ENCODE data around the gene GLIS1. TPM values are rescaled to one million over a fixed set of nuclear protein-coding genes. Genes with fewer than 3 reads are reported as not detected.

The GLIS1 gene
- polyA plus RNA-seq, 1 donor (not counting 4 experiments of a cell fraction or from before 2014, with no cell fraction given), result not detected

DNA sequence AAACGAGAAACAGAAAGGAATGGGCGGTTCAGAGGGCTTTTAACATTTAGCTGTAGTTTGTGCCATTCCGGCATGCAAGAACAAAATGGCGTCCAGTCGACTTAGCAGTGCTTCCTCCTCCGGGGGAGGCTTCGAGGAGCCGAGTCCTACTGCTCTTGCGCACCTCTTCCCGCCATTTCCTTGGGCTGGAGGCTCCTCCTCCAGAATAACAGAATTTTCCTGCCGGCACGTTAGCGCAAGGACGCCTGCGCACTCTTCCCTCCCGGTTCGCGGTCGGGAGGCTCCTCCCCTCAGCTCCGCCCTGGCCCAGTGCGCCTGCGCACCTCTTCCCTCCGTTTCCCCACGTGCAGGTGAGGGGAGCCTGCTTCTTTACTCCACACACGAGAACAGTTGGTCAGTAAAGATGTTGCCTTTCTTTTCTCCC lies 278.7 kb downstream of the GLIS1 start:
- Histone ChIP-seq H3K79me2 (ENCODE audit: control insufficient read depth, insufficient read depth, low read length) (no peaks in the 10 kb centered on the region), H2AFZ (ENCODE audit: control insufficient read depth, low read length) (no peak overlapping the region), H3K4me2 (ENCODE audit: control insufficient read depth, extremely low read depth, insufficient read depth, low read depth, low read length) (no peak overlapping the region), H3K36me3 (ENCODE audit: control insufficient read depth in 2 of 2, extremely low read depth in 1 of 2, insufficient read depth in 2 of 2, low read length in 2 of 2) (no peaks in the 10 kb centered on the region), H3K27ac (ENCODE audit: control insufficient read depth, insufficient read depth, low read length) (no peak overlapping the region), H3K9ac (ENCODE audit: control insufficient read depth, extremely low read depth, insufficient read depth, low read length) (no peak overlapping the region), H3K4me1 (ENCODE audit: control insufficient read depth, extremely low read depth, insufficient read depth, low read length) (no peaks in the 10 kb centered on the region), H4K20me1 (ENCODE audit: control insufficient read depth, extremely low read depth, insufficient read depth, low read length) (no peaks in the 10 kb centered on the region), H3K27me3 (ENCODE audit: control insufficient read depth, extremely low read depth, insufficient read depth, low read length) (peaks cover 5% of the 10 kb centered on the region), H3K9me3 (ENCODE audit: control insufficient read depth, low read depth, low read length) (no peaks in the 10 kb centered on the region), H3K9me1 (ENCODE audit: control insufficient read depth, extremely low read depth, insufficient read depth, low read length) (no peaks in the 10 kb centered on the region), H3K4me3 (ENCODE audit: control insufficient read depth in 2 of 3, extremely low read depth in 1 of 3, insufficient read depth in 2 of 3, low read depth in 1 of 3, low read length in 3 of 3) (no peak overlapping the region)
- FAIRE-seq (no peak), DNase-seq (ENCODE audit: low read depth, low spot score) (no peak)
- TF ChIP-seq EZH2 (IDR thresholded peaks at IDR 0.05; ENCODE audit: low read length), result no peak
- TF ChIP-seq CTCF (optimal IDR thresholded peaks at IDR 0.05 in 1 of 3, IDR thresholded peaks at IDR 0.05 in 1 of 3, conservative IDR thresholded peaks at IDR 0.05 in 1 of 3; ENCODE audit: extremely low read depth in 1 of 3, insufficient read depth in 2 of 3, low read length in 3 of 3), result no peak
- dilution Hi-C loops (cut with MboI; ENCODE audit: extremely low pct_ligation_motif_present, low sequenced_read_pairs), result no loop called here

DNA sequence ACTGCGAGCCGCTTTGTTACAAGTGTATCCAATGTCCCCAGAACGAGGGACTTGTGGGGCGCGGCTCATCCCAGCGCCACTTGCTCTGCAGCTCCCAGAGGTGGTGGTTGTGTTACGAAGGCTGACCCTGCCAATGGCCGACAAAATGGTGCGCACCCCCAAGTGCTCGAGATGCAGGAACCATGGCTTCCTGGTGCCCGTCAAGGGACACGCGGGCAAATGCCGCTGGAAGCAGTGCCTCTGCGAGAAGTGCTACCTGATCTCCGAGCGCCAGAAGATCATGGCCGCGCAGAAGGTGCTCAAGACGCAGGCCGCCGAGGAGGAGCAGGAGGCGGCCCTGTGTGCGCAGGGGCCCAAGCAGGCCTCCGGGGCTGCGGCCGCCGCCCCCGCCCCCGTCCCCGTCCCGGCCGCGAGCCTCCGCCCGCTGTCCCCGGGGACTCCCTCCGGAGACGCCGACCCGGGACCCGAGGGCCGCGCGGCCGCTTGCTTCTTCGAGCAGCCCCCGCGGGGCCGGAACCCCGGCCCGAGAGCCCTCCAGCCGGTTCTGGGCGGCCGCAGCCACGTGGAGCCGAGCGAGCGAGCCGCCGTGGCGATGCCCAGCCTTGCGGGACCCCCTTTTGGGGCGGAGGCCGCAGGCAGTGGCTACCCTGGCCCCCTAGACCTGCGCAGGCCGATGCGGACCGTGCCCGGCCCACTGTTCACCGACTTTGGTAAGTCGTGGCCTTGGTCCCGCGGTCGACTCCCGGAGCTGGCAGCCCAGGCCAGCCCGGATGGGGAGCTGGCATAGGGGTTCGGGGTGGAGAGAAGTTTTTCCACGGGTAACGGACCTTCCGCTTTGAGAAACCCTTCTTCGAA lies 279.4 kb downstream of the GLIS1 start, which contains the start of gene DMRTB1:
TSS of gene DMRTB1 (plus strand) at position 79 of the 855 bp plus-strand sequence. CDS start at position 134, 55 bp downstream.
- H3K9me1 ChIP-seq (ENCODE audit: control insufficient read depth, extremely low read depth, insufficient read depth, low read length), result no peaks in the 10 kb centered on the region
- dilution Hi-C loops (cut with MboI; ENCODE audit: extremely low pct_ligation_motif_present, low sequenced_read_pairs), result no loop called here
- no peaks in the 10 kb centered on the region for H3K9me3 ChIP-seq (ENCODE audit: control insufficient read depth, low read depth, low read length)
- no peaks in the 10 kb centered on the region for H3K36me3 ChIP-seq (ENCODE audit: control insufficient read depth in 2 of 2, extremely low read depth in 1 of 2, insufficient read depth in 2 of 2, low read length in 2 of 2)
- DNase-seq (ENCODE audit: low read depth, low spot score) (no peak), FAIRE-seq (no peak)
- no peak within 1 kb of the TSS for H2AFZ ChIP-seq (ENCODE audit: control insufficient read depth, low read length)
- H3K27ac ChIP-seq (ENCODE audit: control insufficient read depth, insufficient read depth, low read length), result no peak within 1 kb of the TSS
- TF ChIP-seq EZH2 (IDR thresholded peaks at IDR 0.05; ENCODE audit: low read length), result no peak
- TF ChIP-seq CTCF (optimal IDR thresholded peaks at IDR 0.05 in 1 of 3, IDR thresholded peaks at IDR 0.05 in 1 of 3, conservative IDR thresholded peaks at IDR 0.05 in 1 of 3; ENCODE audit: extremely low read depth in 1 of 3, insufficient read depth in 2 of 3, low read length in 3 of 3), result no peak
- H3K4me2 ChIP-seq (ENCODE audit: control insufficient read depth, extremely low read depth, insufficient read depth, low read depth, low read length), result no peak within 1 kb of the TSS
- no peak within 1 kb of the TSS for H3K9ac ChIP-seq (ENCODE audit: control insufficient read depth, extremely low read depth, insufficient read depth, low read length)
- H3K27me3 ChIP-seq (ENCODE audit: control insufficient read depth, extremely low read depth, insufficient read depth, low read length), result peaks cover 8% of the 10 kb centered on the region
- no peaks in the 10 kb centered on the region for H4K20me1 ChIP-seq (ENCODE audit: control insufficient read depth, extremely low read depth, insufficient read depth, low read length)
- no peak within 1 kb of the TSS for H3K4me3 ChIP-seq (ENCODE audit: control insufficient read depth in 2 of 3, extremely low read depth in 1 of 3, insufficient read depth in 2 of 3, low read depth in 1 of 3, low read length in 3 of 3)
- no peaks in the 10 kb centered on the region for H3K79me2 ChIP-seq (ENCODE audit: control insufficient read depth, insufficient read depth, low read length)
- H3K4me1 ChIP-seq (ENCODE audit: control insufficient read depth, extremely low read depth, insufficient read depth, low read length), result no peaks in the 10 kb centered on the region

All from keratinocyte (primary cell).